Mesodermal cell (in vitro differentiated cells): ENCODE results near the gene DNAH1.

Source experiments
- H3K27ac ChIP-seq: 2 replicates; pipeline ENCODE4 v1.7.0; 2013; ENCODE audit warnings: mild to moderate bottlenecking, low read depth, low read length, moderate library complexity; ENCODE audit not compliant: severe bottlenecking
- H3K36me3 ChIP-seq: 2 replicates; pipeline ENCODE4 v1.7.1; 2013; ENCODE audit warnings: mild to moderate bottlenecking, low read length, moderate library complexity; ENCODE audit not compliant: control insufficient read depth, insufficient read depth
- H3K4me1 ChIP-seq: one replicate; pipeline ENCODE4 v1.7.1; 2013; ENCODE audit warnings: mild to moderate bottlenecking, low read length; ENCODE audit not compliant: insufficient read depth, control insufficient read depth, poor library complexity, severe bottlenecking
- H3K4me3 ChIP-seq: 2 replicates; pipeline ENCODE4 v1.7.0; 2013; ENCODE audit warnings: low read length, control low read depth, mild to moderate bottlenecking; ENCODE audit not compliant: insufficient read depth, poor library complexity, severe bottlenecking; ENCODE audit errors: extremely low read depth
- H3K9me3 ChIP-seq: 2 replicates; pipeline ENCODE4 v1.7.1; 2013; ENCODE audit warnings: mild to moderate bottlenecking, low read length, moderate library complexity; ENCODE audit not compliant: control insufficient read depth
- WGBS, 2 experiments: methylation state at CpG; one replicate each; pipeline ENCODE4 v1.1.5; 2013; ENCODE audit warnings: missing lambda C conversion rate in 2 of 2; ENCODE audit not compliant: insufficient coverage in 2 of 2; 5-methylcytosine and 5-hydroxymethylcytosine counted together

DNAH1 gene

GRCh38 chr3:52361898-52362297, 45.8 kb downstream of the DNAH1 start:
- Histone ChIP-seq H3K4me3 (no peak overlapping the region), H3K4me1 (no peaks in the 10 kb centered on the region), H3K36me3 (no peaks in the 10 kb centered on the region), H3K9me3 (no peaks in the 10 kb centered on the region), H3K27ac (no peak overlapping the region)
- WGBS, 2 experiments, result 86 to 100% methylated on average over 1 of the region's 4 CpGs

GRCh38 chr3:52364322-52365035, 48.4 kb downstream of the DNAH1 start:
- H3K4me1 ChIP-seq, result no peaks in the 10 kb centered on the region
- 92 to 95% methylated on average over 19 of the region's 19 CpGs for WGBS, 2 experiments
- H3K4me3 ChIP-seq, result no peak overlapping the region
- no peaks in the 10 kb centered on the region for H3K9me3 ChIP-seq
- H3K36me3 ChIP-seq, result no peaks in the 10 kb centered on the region
- H3K27ac ChIP-seq, result no peak overlapping the region

- Histone ChIP-seq H3K4me1 (no peaks in the 10 kb centered on the region), H3K9me3 (no peaks in the 10 kb centered on the region), H3K27ac (no peak overlapping the region), H3K4me3 (no peak overlapping the region), H3K36me3 (no peaks in the 10 kb centered on the region)
- 92 to 97% methylated on average over 7 to 9 of the region's 10 CpGs for WGBS, 2 experiments
Observed at GRCh38 chr3:52366527-52366926, 50.4 kb downstream of the DNAH1 start.

GRCh38 chr3:52367891-52368880, 52.1 kb downstream of the DNAH1 start:
- H3K4me3 ChIP-seq, result no peak overlapping the region
- no peak overlapping the region for H3K27ac ChIP-seq
- 59 to 60% methylated on average over 19 of the region's 19 CpGs for WGBS, 2 experiments
- H3K36me3 ChIP-seq, result no peaks in the 10 kb centered on the region
- no peaks in the 10 kb centered on the region for H3K4me1 ChIP-seq
- no peaks in the 10 kb centered on the region for H3K9me3 ChIP-seq

- H3K4me1 ChIP-seq, result no peaks in the 10 kb centered on the region
- 90 to 91% methylated on average over 12 to 13 of the region's 13 CpGs for WGBS, 2 experiments
- H3K36me3 ChIP-seq, result no peaks in the 10 kb centered on the region
Observed at GRCh38 chr3:52370531-52370930, 54.4 kb downstream of the DNAH1 start.

GRCh38 chr3:52372822-52373504, 56.8 kb downstream of the DNAH1 start:
- no peaks in the 10 kb centered on the region for H3K4me1 ChIP-seq
- WGBS, 2 experiments, result 36 to 38% methylated on average over 26 to 37 of the region's 40 CpGs
- H3K36me3 ChIP-seq, result no peaks in the 10 kb centered on the region
- no peak overlapping the region for H3K4me3 ChIP-seq
- no peaks in the 10 kb centered on the region for H3K9me3 ChIP-seq
- no peak overlapping the region for H3K27ac ChIP-seq

More at GRCh38 chr3:52370531-52370930, 54.4 kb downstream of the DNAH1 start:
- Histone ChIP-seq H3K9me3 (no peaks in the 10 kb centered on the region), H3K27ac (no peak overlapping the region), H3K4me3 (no peak overlapping the region)

- WGBS, 2 experiments, result 70 to 100% methylated on average over 1 to 2 of the region's 6 CpGs
- no peak overlapping the region for H3K27ac ChIP-seq
- no peak overlapping the region for H3K4me3 ChIP-seq
- H3K36me3 ChIP-seq, result no peaks in the 10 kb centered on the region
- no peaks in the 10 kb centered on the region for H3K9me3 ChIP-seq
- H3K4me1 ChIP-seq, result no peaks in the 10 kb centered on the region
Observed at GRCh38 chr3:52373676-52374075, 57.6 kb downstream of the DNAH1 start.

- Histone ChIP-seq H3K9me3 (no peaks in the 10 kb centered on the region), H3K27ac (no peak overlapping the region), H3K4me3 (no peak overlapping the region), H3K4me1 (no peaks in the 10 kb centered on the region), H3K36me3 (no peaks in the 10 kb centered on the region)
- WGBS, 2 experiments, result 89% methylated on average over 2 of the region's 2 CpGs
Observed at GRCh38 chr3:52374173-52374572, 58.1 kb downstream of the DNAH1 start.

GRCh38 chr3:52379610-52380009, 63.5 kb downstream of the DNAH1 start:
- Histone ChIP-seq H3K4me1 (no peaks in the 10 kb centered on the region), H3K4me3 (no peak overlapping the region), H3K36me3 (no peaks in the 10 kb centered on the region), H3K9me3 (no peaks in the 10 kb centered on the region), H3K27ac (no peak overlapping the region)
- 89 to 94% methylated on average over 9 to 10 of the region's 10 CpGs for WGBS, 2 experiments

GRCh38 chr3:52380023-52380422, 63.9 kb downstream of the DNAH1 start:
- WGBS, 2 experiments, result 97 to 100% methylated on average over 7 to 8 of the region's 10 CpGs
- no peaks in the 10 kb centered on the region for H3K4me1 ChIP-seq
- H3K9me3 ChIP-seq, result no peaks in the 10 kb centered on the region
- H3K4me3 ChIP-seq, result no peak overlapping the region
- H3K27ac ChIP-seq, result no peak overlapping the region
- no peaks in the 10 kb centered on the region for H3K36me3 ChIP-seq
